Kidney capillary endothelial cell (primary cell): ENCODE measurements around the gene KCND2.
A peak's percentile ranks its signal among the peaks of the same experiment; 100 is the strongest.
"Not testable (repeated sequence)": the region's sequence is repeated elsewhere in the genome, so short reads cannot be mapped to it uniquely, and the experiment has no call there.

Source experiments
- DNase-seq: peaks from one replicate; pipeline ENCODE4 v3.0.0-alpha.2; 2018; ENCODE audit warnings: low spot score

KCND2 gene

DNA sequence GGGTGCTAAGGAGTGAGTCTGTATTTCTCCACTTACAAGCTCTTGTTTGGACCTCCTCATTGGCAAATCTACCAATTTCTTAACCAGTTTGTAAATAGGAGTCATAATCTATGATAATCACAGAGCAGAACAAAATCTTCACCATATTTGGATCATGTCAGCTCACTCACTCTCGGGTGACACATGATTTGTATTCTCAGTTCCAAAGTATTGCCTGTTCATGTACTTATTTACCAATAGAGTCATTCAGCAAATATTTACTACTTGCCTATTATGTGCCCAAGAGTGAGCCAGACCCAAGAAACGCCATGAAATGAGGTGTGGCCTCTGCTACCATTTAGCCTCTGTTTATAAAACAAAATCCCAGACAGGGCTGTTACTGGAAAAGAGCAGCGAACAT is 470.2 kb downstream of the KCND2 start:
- no peak for DNase-seq

DNA sequence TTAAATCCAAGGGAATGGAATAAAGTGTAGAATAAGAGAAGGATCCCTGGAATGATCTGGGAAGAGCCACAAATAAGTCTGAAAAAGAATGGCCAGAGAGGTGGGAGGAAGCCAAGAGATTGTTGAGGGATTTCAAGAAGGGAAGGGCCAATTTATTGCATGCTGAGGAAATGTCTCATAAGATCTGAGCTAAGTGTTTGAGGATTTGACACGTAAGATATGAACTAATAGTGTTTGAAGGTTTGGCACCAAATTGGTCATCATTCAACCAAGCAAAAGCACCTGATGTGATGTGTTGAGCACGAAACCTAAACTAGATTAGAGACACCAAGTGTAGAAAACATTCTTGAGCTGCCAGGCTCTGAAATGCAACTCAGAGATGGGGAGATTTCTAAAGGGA is 487.1 kb downstream of the KCND2 start:
- no peak for DNase-seq

DNA sequence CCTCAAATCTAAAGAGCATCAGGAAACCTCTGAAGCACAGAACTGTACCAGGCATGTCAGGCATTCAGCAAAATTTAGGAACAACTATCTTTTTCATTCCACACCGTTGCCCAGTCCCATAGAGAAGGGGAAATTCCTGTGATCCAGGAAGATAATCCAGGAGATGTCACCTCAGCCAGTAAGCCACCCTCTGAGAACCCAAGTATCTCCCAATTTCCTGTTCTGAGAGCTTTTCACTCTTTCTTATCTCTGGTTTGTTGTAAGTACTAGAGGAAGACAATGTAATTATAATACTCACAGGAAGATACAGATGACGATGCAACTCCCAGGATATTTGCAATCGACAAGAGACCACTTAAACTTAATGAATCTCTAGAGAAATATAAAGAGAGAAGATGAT is 487.9 kb downstream of the KCND2 start:
- no peak for DNase-seq

DNA sequence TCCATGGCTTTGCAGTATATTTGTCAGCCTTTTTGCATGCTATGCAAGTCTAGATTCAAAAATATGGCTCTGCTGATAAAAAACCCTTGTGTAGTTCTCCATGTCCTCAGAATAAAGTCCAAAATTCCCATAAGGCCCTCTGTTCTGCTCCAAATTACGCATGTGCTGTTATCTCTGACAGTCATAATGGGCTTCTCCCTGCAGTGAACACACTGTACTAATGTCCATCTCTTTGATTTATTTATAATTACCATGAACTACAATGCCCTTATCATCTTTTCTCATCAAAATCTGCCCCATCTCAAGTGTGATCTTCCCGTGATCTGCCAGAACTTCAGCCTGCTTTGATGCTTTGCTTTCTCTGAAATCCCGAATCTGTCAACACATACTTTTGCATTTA is 497.2 kb downstream of the KCND2 start:
- DNase-seq, result no peak

DNA sequence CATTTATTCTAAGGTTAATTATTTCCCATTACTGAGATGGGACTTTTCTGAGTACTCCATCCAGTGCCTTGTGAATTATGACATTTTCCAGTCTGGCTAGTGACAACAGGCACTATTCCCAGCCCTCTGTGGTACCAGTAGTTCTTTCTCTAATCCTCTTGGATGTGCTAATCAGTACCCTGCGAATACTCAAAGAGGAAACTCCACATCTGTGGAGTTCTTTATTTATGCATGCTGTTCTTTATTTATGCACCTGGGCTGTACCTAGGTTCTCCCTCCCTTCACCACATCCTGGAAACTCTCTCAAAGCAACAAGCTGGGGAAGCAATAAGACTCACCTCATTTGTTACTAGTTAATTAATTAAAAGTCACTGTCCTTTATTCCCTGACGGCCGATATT is 501.5 kb downstream of the KCND2 start:
- no peak for DNase-seq

DNA sequence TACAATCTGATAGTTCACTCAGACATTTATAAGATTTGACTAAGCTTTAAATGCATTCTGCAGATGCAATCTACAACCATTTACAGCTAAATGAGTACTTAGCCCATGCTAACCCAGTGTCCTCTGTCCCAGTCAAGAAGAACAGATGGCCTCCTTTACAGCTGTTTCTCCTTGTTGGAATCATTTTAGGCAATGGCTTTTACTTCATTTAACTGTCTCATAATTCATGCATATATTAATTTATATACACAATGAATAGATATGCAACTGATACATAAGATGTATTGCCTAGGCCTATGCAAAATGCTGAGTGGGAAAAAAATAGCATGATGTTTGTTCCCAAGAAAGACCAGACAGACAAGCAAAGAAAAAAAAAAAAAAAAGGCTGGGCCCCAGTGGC is 502.8 kb downstream of the KCND2 start:
- no peak for DNase-seq

DNA sequence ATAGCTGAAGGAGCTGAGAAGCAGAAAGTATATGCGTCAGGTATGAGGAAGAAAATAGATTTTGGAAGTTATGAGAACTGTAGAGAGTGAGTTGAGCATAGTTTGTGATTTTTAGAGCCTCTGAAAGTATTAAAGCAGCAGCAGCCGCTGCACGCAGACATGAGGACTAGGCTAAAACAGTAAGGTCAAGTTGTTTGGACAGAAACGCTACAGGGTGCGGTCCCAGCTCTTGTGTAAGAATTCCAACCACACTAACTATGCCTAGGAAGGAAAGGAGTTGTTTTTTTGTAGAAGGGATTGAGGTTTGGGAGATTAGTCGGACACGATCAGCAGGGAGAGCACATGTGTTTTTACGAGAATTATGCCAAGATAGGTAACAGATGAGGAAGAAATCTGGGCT is 506.1 kb downstream of the KCND2 start:
- DNase-seq, result not testable (repeated sequence)

DNA sequence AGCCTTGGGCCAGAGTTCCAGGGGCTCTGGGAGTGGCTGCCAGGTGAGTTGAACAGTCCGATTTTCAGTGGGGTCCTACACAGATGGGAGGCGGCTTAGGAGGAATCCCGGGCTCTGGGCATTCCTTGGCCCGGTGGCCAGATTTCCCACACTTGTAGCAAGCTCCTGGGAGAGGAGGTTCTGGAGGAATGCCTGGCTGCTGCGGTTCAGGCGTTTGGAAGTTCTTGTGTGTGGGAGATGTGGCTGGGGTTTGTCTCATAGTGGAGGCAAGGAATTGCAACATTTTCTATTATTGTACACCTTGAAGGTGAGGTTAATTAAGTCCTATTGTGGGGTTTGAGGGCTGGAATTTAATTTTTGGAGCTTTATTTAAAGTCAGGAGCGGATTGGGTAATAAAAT is 507.5 kb downstream of the KCND2 start:
- DNase-seq, result not testable (repeated sequence)

DNA sequence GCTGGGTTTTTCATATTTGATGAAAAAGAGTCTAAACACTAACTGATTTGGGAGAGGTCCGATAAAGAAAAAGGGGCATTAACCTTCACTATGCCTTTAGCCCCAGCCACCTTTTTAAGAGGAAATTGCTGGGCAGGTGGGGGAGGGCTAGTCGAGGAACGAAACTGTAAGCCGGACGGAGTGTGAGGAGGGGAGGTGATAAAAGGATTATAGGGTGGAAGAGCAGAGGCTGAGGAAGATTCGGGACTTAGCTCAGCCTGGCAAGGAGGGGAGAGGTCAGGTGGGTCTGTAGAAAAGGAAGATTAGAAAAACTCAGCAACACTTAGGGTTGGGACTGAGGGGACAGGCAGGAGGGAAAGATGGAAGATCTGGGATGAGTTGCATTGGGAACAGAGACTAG is 508.0 kb downstream of the KCND2 start:
- DNase-seq, result no peak

DNA sequence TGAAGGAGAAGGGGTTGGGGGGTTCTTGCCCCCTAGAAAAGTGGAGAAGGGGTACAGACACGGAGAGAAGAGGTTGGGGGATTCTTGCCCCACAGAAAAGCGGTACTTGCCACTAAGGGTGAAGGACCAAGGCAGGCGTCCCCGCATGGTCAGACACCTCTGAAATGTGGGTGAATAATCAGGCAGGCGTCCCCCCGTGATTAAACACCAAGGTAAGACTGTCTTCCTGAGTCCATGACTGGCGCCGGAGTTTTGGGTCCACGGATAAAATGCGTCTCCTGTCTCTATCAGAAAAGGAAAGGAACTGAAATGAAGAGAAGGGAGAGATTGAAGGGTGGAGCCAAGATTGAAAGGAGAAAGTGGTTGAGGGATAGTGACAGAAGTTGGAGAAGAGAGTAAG is 508.9 kb downstream of the KCND2 start:
- DNase-seq, result not testable (repeated sequence)

DNA sequence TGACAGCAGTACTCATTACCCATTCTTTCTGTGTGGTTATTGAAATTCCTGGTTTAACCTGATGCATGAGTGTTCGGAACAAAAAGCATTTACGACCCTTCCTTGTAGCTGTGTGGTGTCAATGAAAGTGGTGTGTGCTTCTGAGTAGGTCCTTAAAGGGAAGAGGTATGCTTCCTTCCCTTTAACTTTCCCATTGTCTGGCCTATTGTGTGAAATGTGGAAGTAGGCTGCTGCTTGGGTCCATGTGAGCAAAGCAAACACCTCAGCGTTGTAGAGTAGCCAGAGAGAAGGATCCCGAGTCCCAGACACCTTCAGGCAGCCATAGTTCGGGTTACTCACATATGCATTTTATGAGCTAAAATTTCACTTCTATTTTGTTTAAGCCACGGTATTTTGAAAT is 510.3 kb downstream of the KCND2 start:
- DNase-seq, result no peak

DNA sequence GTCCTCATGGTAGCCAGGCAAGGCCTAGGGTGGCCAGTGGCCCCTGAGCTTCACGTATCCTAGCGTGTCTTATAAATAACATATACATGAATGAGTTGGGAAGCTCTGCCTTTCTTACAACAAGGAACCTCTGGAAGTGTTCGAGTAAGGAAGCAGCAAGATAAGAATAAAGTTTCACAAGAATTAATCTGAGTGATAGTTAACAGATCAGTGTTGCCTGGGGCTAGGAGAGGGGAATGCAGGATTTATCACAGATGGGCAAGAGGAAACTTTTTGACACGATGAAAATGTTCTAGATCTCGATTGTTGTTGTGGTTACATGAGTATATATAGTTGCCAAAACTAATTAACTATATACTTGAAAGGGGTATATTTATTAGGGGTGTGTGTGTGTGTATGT is 510.7 kb downstream of the KCND2 start:
- DNase-seq, result no peak

DNA sequence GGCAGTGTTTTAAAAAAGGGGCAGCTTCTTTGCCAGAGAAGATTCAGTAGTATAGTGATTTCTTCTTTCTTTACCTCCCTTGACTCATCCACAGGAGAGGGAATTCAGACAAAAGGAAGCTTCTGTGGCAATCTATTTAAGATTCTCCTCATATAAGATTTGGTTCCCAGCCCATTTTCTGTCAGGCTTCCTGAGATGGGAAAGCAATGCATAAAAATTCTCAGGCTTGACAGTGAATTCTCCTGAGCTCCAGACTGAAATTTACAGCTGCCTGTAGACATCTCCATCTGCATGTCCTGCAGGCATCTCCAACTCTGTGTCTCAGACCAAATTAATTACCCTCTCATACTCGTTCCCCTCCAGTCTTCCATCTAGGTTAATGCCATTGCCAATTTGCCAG is 512.1 kb downstream of the KCND2 start:
- DNase-seq, result no peak

DNA sequence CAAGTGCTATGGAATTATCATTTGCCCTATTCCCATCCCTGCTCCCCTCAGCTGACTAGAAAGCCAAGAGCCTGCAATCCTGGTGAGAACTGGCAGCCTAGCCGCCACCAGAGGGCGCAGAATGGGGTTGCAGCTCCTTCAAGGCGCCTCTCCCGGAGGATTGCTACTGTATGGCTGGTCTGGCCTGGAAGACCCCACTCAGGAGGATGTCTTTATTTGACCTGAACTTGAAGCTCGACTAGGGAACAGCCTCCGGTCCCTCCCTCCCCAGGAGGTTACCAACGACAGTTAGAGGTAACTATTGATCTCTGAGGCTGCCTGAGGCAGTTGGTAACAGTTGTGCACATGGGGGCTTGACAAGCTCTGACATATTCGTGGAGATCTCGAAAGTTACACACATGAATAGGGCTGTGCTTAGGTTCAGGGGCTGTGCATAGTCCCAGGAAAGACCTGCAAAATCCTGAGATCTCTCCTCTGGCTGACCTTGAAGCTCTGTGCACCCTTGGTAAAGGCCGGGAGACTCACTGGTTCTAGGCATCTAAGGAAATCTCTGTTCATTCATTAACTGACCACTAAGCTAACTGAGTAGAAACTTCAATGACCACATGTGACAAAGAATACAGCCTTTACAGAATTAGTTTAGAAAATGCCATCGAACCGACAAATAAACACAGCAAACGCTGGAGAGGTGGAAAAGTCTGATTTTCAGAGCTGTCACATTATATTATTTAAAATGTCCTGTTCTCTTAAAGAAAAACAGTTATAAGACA is 519.3 kb downstream of the KCND2 start:
- peak; percentile 69 for DNase-seq

DNA sequence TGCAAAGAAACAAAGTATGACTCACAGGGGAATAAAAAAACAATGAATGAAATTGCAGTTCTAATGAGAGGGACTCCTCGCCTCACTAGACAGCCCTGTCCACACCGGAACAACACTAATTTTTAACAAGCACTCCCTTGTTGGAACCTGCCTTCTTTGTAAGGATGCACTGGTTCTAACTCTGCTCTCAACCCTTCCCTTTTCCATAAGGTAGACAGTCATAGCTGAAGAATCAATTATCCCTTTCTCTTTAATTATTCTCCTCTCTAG is 519.8 kb downstream of the KCND2 start:
- DNase-seq, result no peak

DNA sequence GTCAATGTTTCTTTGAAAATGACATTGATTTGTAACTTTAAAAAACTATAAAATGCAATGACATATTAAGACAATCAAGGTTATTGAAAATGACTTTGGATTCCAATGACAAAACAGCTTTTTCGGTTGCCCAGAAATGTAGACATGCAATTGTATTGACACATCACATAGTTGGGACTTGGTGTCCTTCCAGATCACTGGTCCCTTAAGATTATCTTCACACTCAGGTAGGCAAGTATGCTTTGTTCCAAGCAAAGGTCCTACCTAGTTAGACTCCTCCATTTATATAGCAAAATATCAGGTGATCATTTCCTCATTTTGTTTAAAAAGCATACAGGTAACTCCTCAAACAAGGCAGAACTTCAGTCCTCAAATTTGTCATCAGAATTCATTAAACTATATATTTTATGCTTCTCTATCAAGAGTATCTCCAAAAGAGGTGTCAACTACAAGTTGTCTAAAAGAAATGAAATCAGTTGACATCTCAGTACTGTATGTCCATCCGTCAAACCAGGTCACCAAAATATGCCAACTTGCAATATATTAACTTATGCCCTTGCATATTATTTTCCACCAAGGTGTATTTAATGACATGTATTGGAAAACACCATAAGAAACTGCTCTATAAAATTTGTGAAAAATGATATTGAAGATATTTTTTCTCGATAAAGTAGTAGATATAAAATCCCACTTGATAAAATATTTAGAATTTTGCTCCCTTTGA is 520.4 kb downstream of the KCND2 start:
- DNase-seq, result no peak

DNA sequence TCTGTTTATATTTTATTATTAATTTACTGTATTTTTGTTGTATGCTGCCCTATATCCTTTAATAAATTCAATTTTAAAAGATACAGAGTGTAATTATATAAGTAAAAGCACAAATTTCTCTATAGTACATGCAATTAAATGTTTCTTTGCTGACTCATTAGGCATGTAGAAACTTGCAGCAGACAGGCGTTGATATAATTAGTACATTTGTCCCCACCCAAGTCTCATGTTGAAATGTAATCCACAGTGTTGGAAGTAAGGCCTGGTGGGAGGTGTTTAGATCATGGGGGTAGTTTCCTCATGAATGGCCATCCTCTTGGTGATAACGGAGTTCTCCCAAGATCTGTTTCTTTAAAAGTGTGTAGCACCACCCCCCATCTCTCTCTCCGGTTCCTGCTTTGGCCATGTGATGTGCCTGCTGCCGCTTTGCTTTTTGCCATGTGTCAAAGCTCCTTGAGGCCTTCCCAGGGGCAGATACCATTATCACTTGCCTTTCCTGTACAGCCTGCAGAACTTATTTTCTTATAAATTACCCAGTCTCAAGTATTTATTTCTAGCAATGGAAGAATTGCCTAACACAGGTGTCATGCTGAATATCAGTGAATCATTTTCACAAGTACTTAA is 521.2 kb downstream of the KCND2 start:
- no peak for DNase-seq

DNA sequence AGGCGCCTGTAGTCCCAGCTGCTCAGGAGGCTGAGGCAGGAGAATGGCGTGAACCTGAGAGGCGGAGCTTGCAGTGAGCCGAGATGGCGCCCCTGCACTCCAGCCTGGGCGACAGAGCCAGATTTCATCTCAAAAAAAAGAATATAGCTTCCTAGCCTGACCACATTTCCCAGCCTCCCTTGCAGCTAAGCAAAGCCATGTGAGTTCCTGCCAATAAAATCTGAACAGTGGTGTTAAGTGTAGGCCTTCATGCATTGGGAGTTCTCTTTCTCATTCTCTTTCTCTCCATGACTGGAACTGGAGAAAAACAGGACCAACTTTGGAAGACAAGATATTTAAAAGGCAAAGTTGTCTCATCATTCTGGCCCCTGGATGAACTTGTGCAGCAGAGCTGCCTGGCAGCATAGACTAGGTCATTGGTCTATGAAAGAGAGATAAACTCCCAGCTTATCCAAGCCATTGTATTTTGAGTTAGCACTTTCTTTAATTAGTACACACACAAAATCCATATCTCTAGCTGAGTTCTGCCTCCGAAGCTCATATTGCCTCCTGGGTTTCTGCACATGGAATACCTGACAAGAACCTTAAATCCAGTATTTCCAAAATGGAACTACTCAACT is 524.2 kb downstream of the KCND2 start:
- DNase-seq, result no peak

DNA sequence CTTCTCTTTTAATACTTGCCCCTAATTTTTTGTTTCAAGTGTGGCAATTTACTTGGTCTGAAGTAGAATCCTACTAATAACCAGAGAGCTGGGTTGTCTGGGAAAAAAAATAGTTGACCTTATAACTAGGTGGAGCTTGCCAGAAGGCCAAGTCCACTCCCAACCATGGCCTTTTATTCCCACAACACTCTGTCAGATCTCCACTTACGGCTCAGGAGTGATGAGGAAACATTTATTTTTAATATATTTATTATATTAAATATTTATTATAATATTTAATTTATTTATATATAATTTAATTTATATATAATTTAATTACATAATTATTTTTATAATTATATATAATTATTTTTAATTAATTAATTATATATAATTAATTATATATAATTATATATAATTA is 526.2 kb downstream of the KCND2 start:
- DNase-seq, result no peak
